ENCODE results near the gene PEAR1. TPM values are rescaled to one million over a fixed set of nuclear protein-coding genes. Genes with fewer than 3 reads are reported as not detected.

Gene PEAR1
- total and polyA plus RNA-seq, 2 of the 4 experiments (the other 2 are of a cell fraction) = 2.0 to 44.4 TPM

DNA sequence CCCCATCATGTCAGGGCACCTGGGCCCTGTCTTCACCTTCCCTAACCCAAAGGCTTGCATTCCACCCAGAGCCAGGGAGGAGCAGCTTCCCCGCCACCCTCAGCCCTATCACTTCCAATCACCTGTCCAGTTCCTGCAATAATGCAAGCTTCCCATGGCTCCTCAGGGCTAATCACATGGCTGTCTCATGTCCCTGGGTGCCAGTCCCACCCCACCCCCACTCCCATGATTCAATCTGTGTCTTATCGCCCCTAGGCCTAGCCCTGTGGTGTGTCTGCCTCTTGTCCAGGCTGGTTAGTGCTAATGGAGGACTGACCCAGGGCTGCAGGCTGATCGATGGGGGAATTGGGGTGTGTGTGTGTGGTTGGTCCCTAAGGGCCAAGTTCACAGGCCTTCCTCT is 11.0 kb upstream of the PEAR1 start:
- Histone ChIP-seq H3K9me1 (ENCODE audit: insufficient read depth, low read length) (no peaks in the 10 kb centered on the region), H3K36me3 (ENCODE audit: control insufficient read depth, insufficient read depth, low read length) (no peaks in the 10 kb centered on the region), H2BK5ac (ENCODE audit: low read depth, low read length, poor library complexity, severe bottlenecking) (no peak overlapping the region), H4K8ac (ENCODE audit: low read depth in 2 of 2, low read length in 2 of 2) (no peak overlapping the region), H2BK20ac (ENCODE audit: low read depth, low read length) (no peak overlapping the region), H3K4me3 (ENCODE audit: insufficient read depth, low read depth, low read length) (no peak overlapping the region), H3K27ac (ENCODE audit: insufficient read depth, low read length) (no peak overlapping the region), H2AFZ (replicated peaks; ENCODE audit: low read length, poor library complexity) (no peak overlapping the region), H2AK9ac (replicated peaks; ENCODE audit: low read depth, low read length, poor library complexity) (no peak overlapping the region), H3K4me1 (ENCODE audit: control insufficient read depth, insufficient read depth, low read length) (no peaks in the 10 kb centered on the region), H3K9me3 (ENCODE audit: control insufficient read depth, insufficient read depth, low read length) (no peaks in the 10 kb centered on the region), H3K27me3 (ENCODE audit: control insufficient read depth, insufficient read depth, low read length) (peaks cover 95% of the 10 kb centered on the region), H3K4me2 (ENCODE audit: low read depth, low read length) (no peak overlapping the region), H3K23ac (ENCODE audit: low read depth, low read length) (no peak overlapping the region), H3K79me1 (ENCODE audit: low read depth in 1 of 2, low read length in 2 of 2) (no peaks in the 10 kb centered on the region), H2BK15ac (ENCODE audit: low read depth, low read length) (no peak overlapping the region), H3K18ac (ENCODE audit: low read depth, low read length) (no peak overlapping the region), H3K4ac (ENCODE audit: low read depth, low read length) (no peak overlapping the region), H2BK120ac (ENCODE audit: low read depth, low read length) (no peak overlapping the region), H4K5ac (ENCODE audit: low read depth, low read length) (no peak overlapping the region), H4K20me1 (ENCODE audit: insufficient read depth, low read length) (peaks cover 4% of the 10 kb centered on the region; the same call in 1 of the 2 replicates), H3K14ac (replicated peaks; ENCODE audit: low read depth, low read length) (no peak overlapping the region), H3K56ac (ENCODE audit: extremely low read depth, insufficient read depth, low read length) (no peak overlapping the region), H3K9ac (ENCODE audit: low read depth, low read length) (no peak overlapping the region), H4K91ac (ENCODE audit: insufficient read depth, low read depth, low read length) (no peak overlapping the region), H2AK5ac (ENCODE audit: low read depth, low read length) (no peak overlapping the region)
- TF ChIP-seq CEBPB (IDR thresholded peaks at IDR 0.05; ENCODE audit: low read depth, low read length) = no peak
- ChIA-PET POLR2A (ENCODE audit: unreplicated experiment) (no interaction called here), CTCF (no interaction called here)
- no CpG with 5 or more reads among the region's 3 CpGs for WGBS, 2 experiments (ENCODE audit: extremely low coverage in 2 of 2, insufficient read length in 1 of 2)
- DNase-seq (no peak), ATAC-seq (ENCODE audit: low read depth) (no peak)
- intact Hi-C loops (cut with micrococcal nuclease) (no loop called here), dilution Hi-C loops (cut with HindIII; ENCODE audit: low sequenced_read_pairs, unreplicated experiment) (no loop called here), in situ Hi-C loops (cut with MboI; ENCODE audit: low sequenced_read_pairs) (loop anchor here (10.0 kb wide), 1 partner anchor 188 kb away; no protein-coding TSS in a partner anchor)
- BruUV-seq (replicated peaks) = no TSS peak

Data from IMR-90 (cell line).